MM.1S (cell line): ENCODE data around the gene PDE4B.

Experiments
- DNase-seq: peaks from one replicate; pipeline ENCODE4 v3.0.0-alpha.2; 2015
- H2AFZ ChIP-seq: fragments of 300-600 bp; sonication (generic); 2 replicates; pipeline ENCODE4 v1.6.0; 2016; ENCODE audit warnings: antibody characterized with exemption, low read length
- H3F3A ChIP-seq: fragments of 300-600 bp; sonication (generic); 2 replicates; pipeline ENCODE4 v1.6.1; 2016; ENCODE audit warnings: mild to moderate bottlenecking, antibody characterized with exemption, low read length, moderate library complexity, mixed read lengths; ENCODE audit not compliant: insufficient read depth
- H3K27ac ChIP-seq: fragments of 300-600 bp; sonication (generic); 2 replicates; pipeline ENCODE4 v1.5.1; 2016; ENCODE audit warnings: mild to moderate bottlenecking, low read length
- H3K27me3 ChIP-seq: fragments of 300-600 bp; sonication (generic); replicated peaks from 2 replicates; pipeline ENCODE4 v1.6.0; 2016; ENCODE audit warnings: low read length; ENCODE audit not compliant: insufficient read depth
- H3K36me3 ChIP-seq: fragments of 300-600 bp; sonication (generic); replicated peaks from 2 replicates; pipeline ENCODE4 v1.6.1; 2016; ENCODE audit warnings: mild to moderate bottlenecking, low read length, mixed read lengths; ENCODE audit not compliant: insufficient read depth
- H3K4me1 ChIP-seq: fragments of 300-600 bp; sonication (generic); 2 replicates; pipeline ENCODE4 v1.6.1; 2016; ENCODE audit warnings: low read length, mixed read lengths
- H3K4me2 ChIP-seq: fragments of 300-600 bp; sonication (generic); 2 replicates; pipeline ENCODE4 v1.6.0; 2016; ENCODE audit warnings: low read depth, low read length
- H3K4me3 ChIP-seq: fragments of 300-600 bp; sonication (generic); 2 replicates; pipeline ENCODE4 v1.5.1; 2016; ENCODE audit warnings: low read length, mixed read lengths
- H3K79me2 ChIP-seq: fragments of 300-600 bp; sonication (generic); 2 replicates; pipeline ENCODE4 v1.6.1; 2016; ENCODE audit warnings: mixed run types, low read length, mixed read lengths
- H3K9ac ChIP-seq: fragments of 300-600 bp; sonication (generic); 2 replicates; pipeline ENCODE4 v1.6.1; 2016; ENCODE audit warnings: low read length, mixed read lengths
- H3K9me2 ChIP-seq: fragments of 300-600 bp; sonication (generic); replicated peaks from 2 replicates; pipeline ENCODE4 v1.6.1; 2016; ENCODE audit warnings: mild to moderate bottlenecking, low read length, mixed read lengths; ENCODE audit not compliant: insufficient read depth
- H3K9me3 ChIP-seq: fragments of 300-600 bp; sonication (generic); replicated peaks from 2 replicates; pipeline ENCODE4 v1.6.1; 2016; ENCODE audit warnings: mild to moderate bottlenecking, low read length, mixed read lengths; ENCODE audit not compliant: insufficient read depth
- H4K20me1 ChIP-seq: fragments of 300-600 bp; sonication (generic); 2 replicates; pipeline ENCODE4 v1.6.1; 2016; ENCODE audit warnings: mild to moderate bottlenecking, low read length, moderate library complexity, mixed read lengths; ENCODE audit not compliant: insufficient read depth
- EZH2 ChIP-seq: fragments of 300-600 bp; sonication (generic); optimal IDR thresholded peaks from 2 replicates; pipeline ENCODE3; 2017; ENCODE audit warnings: low read depth, mild to moderate bottlenecking, antibody characterized with exemption, low read length, mixed read lengths
- EZH2phosphoT487 ChIP-seq: fragments of 300-600 bp; sonication (generic); IDR thresholded peaks from 2 replicates; pipeline ENCODE4 v1.6.1; 2018; ENCODE audit warnings: antibody characterized with exemption, low read length
- TF ChIP-seq, protein P1 (sequence below): fragments of 300-600 bp; sonication (generic); IDR thresholded peaks from 2 replicates; pipeline ENCODE4 v1.5.1; 2016; ENCODE audit warnings: antibody characterized with exemption, low read length, mixed read lengths

Gene PDE4B

DNA sequence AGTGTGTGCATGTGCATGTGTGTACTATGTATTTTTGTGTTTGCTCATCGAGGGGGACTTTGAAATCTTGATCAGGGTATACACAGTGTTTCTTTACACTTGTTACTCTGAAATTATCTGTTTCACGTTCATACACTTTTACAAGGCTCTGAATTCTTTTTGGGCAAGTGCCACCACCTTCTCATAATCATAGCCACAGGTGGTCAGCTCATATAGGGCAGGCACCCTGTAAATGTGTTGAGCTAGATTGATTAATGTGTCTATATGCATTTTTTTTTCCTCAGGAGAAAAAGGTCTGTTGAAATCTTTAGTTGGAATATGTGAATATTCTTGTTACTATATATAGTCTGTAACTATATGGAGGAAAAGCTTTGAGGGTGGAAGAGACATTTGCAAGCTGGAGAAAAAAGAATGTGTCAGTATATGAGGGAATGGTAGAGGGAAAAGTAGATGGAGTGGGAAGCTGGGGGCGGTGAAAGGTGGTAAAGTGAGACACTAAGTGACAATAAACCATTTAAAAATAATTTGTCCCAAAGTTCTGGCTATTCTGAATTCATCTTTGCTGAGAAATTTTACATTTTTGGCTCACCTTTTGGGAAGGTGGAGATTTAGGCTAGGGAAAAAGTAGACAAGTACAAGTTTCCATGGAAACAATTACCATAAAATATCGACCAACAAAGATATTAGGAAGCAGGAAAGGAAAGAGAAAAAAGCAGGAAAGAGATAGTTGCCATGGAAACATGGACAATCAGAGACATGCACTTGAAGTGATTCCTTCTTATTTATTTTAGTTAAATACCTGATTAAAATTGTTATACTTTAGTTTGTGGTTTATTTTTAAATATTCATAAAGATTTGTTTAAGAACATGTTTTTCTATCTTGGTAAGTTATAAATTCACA lies 277.5 kb downstream of the PDE4B start:
- H3K4me2 ChIP-seq, result no peak overlapping the region
- H3K9me3 ChIP-seq, result no peaks in the 10 kb centered on the region
- TF ChIP-seq, protein P1, sequence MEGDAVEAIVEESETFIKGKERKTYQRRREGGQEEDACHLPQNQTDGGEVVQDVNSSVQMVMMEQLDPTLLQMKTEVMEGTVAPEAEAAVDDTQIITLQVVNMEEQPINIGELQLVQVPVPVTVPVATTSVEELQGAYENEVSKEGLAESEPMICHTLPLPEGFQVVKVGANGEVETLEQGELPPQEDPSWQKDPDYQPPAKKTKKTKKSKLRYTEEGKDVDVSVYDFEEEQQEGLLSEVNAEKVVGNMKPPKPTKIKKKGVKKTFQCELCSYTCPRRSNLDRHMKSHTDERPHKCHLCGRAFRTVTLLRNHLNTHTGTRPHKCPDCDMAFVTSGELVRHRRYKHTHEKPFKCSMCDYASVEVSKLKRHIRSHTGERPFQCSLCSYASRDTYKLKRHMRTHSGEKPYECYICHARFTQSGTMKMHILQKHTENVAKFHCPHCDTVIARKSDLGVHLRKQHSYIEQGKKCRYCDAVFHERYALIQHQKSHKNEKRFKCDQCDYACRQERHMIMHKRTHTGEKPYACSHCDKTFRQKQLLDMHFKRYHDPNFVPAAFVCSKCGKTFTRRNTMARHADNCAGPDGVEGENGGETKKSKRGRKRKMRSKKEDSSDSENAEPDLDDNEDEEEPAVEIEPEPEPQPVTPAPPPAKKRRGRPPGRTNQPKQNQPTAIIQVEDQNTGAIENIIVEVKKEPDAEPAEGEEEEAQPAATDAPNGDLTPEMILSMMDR, result no peak
- TF ChIP-seq EZH2, result no peak
- TF ChIP-seq EZH2phosphoT487, result no peak
- no peaks in the 10 kb centered on the region for H3K9me2 ChIP-seq
- H3K4me1 ChIP-seq, result no peaks in the 10 kb centered on the region
- no peaks in the 10 kb centered on the region for H3F3A ChIP-seq
- no peak overlapping the region for H3K27ac ChIP-seq
- H3K36me3 ChIP-seq, result no peaks in the 10 kb centered on the region
- no peak overlapping the region for H3K4me3 ChIP-seq
- no peaks in the 10 kb centered on the region for H4K20me1 ChIP-seq
- no peak overlapping the region for H2AFZ ChIP-seq
- H3K79me2 ChIP-seq, result no peaks in the 10 kb centered on the region
- DNase-seq, result no peak
- H3K9ac ChIP-seq, result no peak overlapping the region
- H3K27me3 ChIP-seq, result no peaks in the 10 kb centered on the region

GRCh38 chr1:66073388-66073787 lies 280.7 kb downstream of the PDE4B start:
- H3K27ac ChIP-seq, result no peak overlapping the region
- H3F3A ChIP-seq, result no peaks in the 10 kb centered on the region
- no peaks in the 10 kb centered on the region for H3K36me3 ChIP-seq
- no peaks in the 10 kb centered on the region for H3K9me2 ChIP-seq
- H3K9ac ChIP-seq, result no peak overlapping the region
- H3K4me2 ChIP-seq, result no peak overlapping the region
- no peaks in the 10 kb centered on the region for H4K20me1 ChIP-seq
- no peak overlapping the region for H3K4me3 ChIP-seq
- TF ChIP-seq, protein P1, result no peak
- no peak for TF ChIP-seq EZH2phosphoT487
- TF ChIP-seq EZH2, result no peak
- no peaks in the 10 kb centered on the region for H3K9me3 ChIP-seq
- no peak for DNase-seq
- H3K79me2 ChIP-seq, result no peaks in the 10 kb centered on the region
- H3K4me1 ChIP-seq, result no peaks in the 10 kb centered on the region
- H3K27me3 ChIP-seq, result no peaks in the 10 kb centered on the region
- H2AFZ ChIP-seq, result no peak overlapping the region

- TF ChIP-seq EZH2 (no peak), EZH2phosphoT487 (no peak)
- TF ChIP-seq, protein P1, result no peak
- no peaks in the 10 kb centered on the region for H3K27me3 ChIP-seq
- H4K20me1 ChIP-seq, result no peaks in the 10 kb centered on the region
- no peaks in the 10 kb centered on the region for H3K4me1 ChIP-seq
- H3K9me3 ChIP-seq, result no peaks in the 10 kb centered on the region
- H3K9ac ChIP-seq, result no peak overlapping the region
- no peaks in the 10 kb centered on the region for H3K79me2 ChIP-seq
- H3K36me3 ChIP-seq, result no peaks in the 10 kb centered on the region
- DNase-seq, result no peak
- no peaks in the 10 kb centered on the region for H3K9me2 ChIP-seq
- H2AFZ ChIP-seq, result no peak overlapping the region
- H3F3A ChIP-seq, result no peaks in the 10 kb centered on the region
- H3K4me2 ChIP-seq, result no peak overlapping the region
- no peak overlapping the region for H3K27ac ChIP-seq
- H3K4me3 ChIP-seq, result no peak overlapping the region
Observed at GRCh38 chr1:66074147-66074546, 281.5 kb downstream of the PDE4B start.
